Stimulated activated CD4-positive, alpha-beta T cell treated with anti-CD3 and anti-CD28 coated beads, Interleukin-1b, Interleukin-23, amount 100 ng/mL, for 48 hours (primary cell): ENCODE data around the gene KRT13.

Experiments
- DNase-seq: peaks from one replicate; pipeline ENCODE4 v3.0.0-alpha.2; 2020

KRT13 gene

GRCh38 chr17:41518789-41519449 lies 13.5 kb upstream of the KRT13 start, which contains the start of gene KRT15:
Gene KRT15 (minus strand): TSS chr17:41518890. CDS start chr17:41518827, 63 bp downstream.
- no peak for DNase-seq

- DNase-seq: no peak
Measured at GRCh38 chr17:41518031-41518430, 12.6 kb upstream of the KRT13 start.

GRCh38 chr17:41516830-41517283 lies 11.4 kb upstream of the KRT13 start:
- DNase-seq: no peak

GRCh38 chr17:41516147-41516829 lies 10.9 kb upstream of the KRT13 start:
- no peak for DNase-seq

- DNase-seq: no peak
Measured at GRCh38 chr17:41513168-41513547, 7.7 kb upstream of the KRT13 start.

GRCh38 chr17:41512546-41513167 lies 7.2 kb upstream of the KRT13 start:
- DNase-seq: no peak

GRCh38 chr17:41511716-41512115 lies 6.3 kb upstream of the KRT13 start:
- no peak for DNase-seq

GRCh38 chr17:41511116-41511515 lies 5.7 kb upstream of the KRT13 start:
- DNase-seq: no peak

- DNase-seq: no peak
Measured at GRCh38 chr17:41510251-41511065, 5.0 kb upstream of the KRT13 start.

- no peak for DNase-seq
Measured at GRCh38 chr17:41507315-41507880, 2.0 kb upstream of the KRT13 start.

- DNase-seq: no peak
Measured at GRCh38 chr17:41505809-41506767, 676 bp upstream of the KRT13 start.

- DNase-seq: no peak
Measured at GRCh38 chr17:41504246-41504977, 1.0 kb downstream of the KRT13 start.

GRCh38 chr17:41503202-41503601 lies 2.2 kb downstream of the KRT13 start:
- DNase-seq: no peak

GRCh38 chr17:41500131-41500911 lies 5.1 kb downstream of the KRT13 start:
- no peak for DNase-seq

- no peak for DNase-seq
Measured at GRCh38 chr17:41499714-41500113, 5.7 kb downstream of the KRT13 start.

GRCh38 chr17:41498276-41498675 lies 7.1 kb downstream of the KRT13 start:
- DNase-seq: no peak

- DNase-seq: peak; percentile 81
Measured at GRCh38 chr17:41496803-41497484, 8.5 kb downstream of the KRT13 start.

- no peak for DNase-seq
Measured at GRCh38 chr17:41494524-41494923, 10.9 kb downstream of the KRT13 start.

GRCh38 chr17:41492771-41493170 lies 12.6 kb downstream of the KRT13 start:
- DNase-seq: no peak
